Effector memory CD8-positive, alpha-beta T cell (primary cell): ENCODE measurements around the gene MYO18B.

Experiments
- ATAC-seq: fragments of 150-1000 bp; cut with Tn5 transposase; replicated peaks from 2 replicates; pipeline ENCODE4 v1.10.0; 2021; ENCODE audit warnings: mild to moderate bottlenecking, moderate library complexity
- DNase-seq, 3 experiments: peaks; one replicate each; pipeline ENCODE4 v3.0.0; 2021
- H3K27ac Mint-ChIP-seq, 2 donors: one replicate each; pipeline ENCODE4 v1.8.0; 2022; ENCODE audit warnings: mild to moderate bottlenecking in 2 of 2, mixed read lengths in 2 of 2, moderate library complexity in 2 of 2
- H3K27me3 Mint-ChIP-seq, 2 donors: one replicate each; pipeline ENCODE4 v1.8.0; 2022; ENCODE audit warnings: mixed read lengths in 2 of 2
- H3K36me3 Mint-ChIP-seq: one replicate; pipeline ENCODE4 v1.8.0; 2022; ENCODE audit warnings: mild to moderate bottlenecking, moderate library complexity, mixed read lengths; ENCODE audit not compliant: insufficient read depth
- H3K4me1 Mint-ChIP-seq, 2 donors: one replicate each; pipeline ENCODE4 v1.8.0; 2022; ENCODE audit warnings: low read depth in 2 of 2, mixed read lengths in 2 of 2
- H3K4me3 Mint-ChIP-seq, 2 donors: one replicate each; pipeline ENCODE4 v1.8.0; 2022; ENCODE audit warnings: mild to moderate bottlenecking in 2 of 2, mixed read lengths in 2 of 2, moderate library complexity in 2 of 2
- H3K9me3 Mint-ChIP-seq, 2 donors: one replicate each; pipeline ENCODE4 v1.8.0; 2022; ENCODE audit warnings: mixed read lengths in 2 of 2

Gene MYO18B

DNA sequence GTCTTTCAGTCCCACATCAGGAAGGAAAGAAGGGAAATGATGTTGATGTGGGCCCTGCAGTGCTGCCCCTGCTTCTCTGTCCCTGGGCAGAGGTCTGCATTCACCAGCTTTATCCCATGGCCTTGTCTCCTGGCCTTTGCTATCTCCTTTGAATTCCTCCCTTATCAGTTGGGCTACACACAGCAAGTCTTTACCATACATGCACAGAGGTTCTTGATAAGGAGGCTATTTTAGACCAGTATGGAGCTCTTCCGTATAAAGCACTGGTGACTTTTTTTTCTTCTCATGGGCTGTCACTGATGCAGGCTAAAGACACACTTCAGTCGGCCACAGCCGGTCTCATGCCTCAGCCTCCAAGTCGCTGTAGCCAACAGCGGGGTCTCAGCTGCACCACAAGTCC lies 20.2 kb downstream of the MYO18B start:
- Mint-ChIP-seq H3K27ac (no peak overlapping the region), H3K9me3 (peaks cover 5 to 14% of the 10 kb centered on the region in 2 donors), H3K36me3 (no peaks in the 10 kb centered on the region), H3K4me3 (no peak overlapping the region), H3K4me1 (no peaks in the 10 kb centered on the region), H3K27me3 (peaks cover 0 to 14% of the 10 kb centered on the region in 2 donors)
- no peak for ATAC-seq
- no peak for DNase-seq

- H3K27me3 Mint-ChIP-seq, result peaks cover under 1 to 18% of the 10 kb centered on the region in 2 donors
- no peaks in the 10 kb centered on the region for H3K4me1 Mint-ChIP-seq
- no peak overlapping the region for H3K4me3 Mint-ChIP-seq
- H3K27ac Mint-ChIP-seq, result no peak overlapping the region
- H3K36me3 Mint-ChIP-seq, result no peaks in the 10 kb centered on the region
- no peak for DNase-seq
- no peak for ATAC-seq
- peaks cover 5 to 14% of the 10 kb centered on the region in 2 donors for H3K9me3 Mint-ChIP-seq
These were observed 21.3 kb downstream of the MYO18B start for GRCh38 chr22:25763239-25763777.

DNA sequence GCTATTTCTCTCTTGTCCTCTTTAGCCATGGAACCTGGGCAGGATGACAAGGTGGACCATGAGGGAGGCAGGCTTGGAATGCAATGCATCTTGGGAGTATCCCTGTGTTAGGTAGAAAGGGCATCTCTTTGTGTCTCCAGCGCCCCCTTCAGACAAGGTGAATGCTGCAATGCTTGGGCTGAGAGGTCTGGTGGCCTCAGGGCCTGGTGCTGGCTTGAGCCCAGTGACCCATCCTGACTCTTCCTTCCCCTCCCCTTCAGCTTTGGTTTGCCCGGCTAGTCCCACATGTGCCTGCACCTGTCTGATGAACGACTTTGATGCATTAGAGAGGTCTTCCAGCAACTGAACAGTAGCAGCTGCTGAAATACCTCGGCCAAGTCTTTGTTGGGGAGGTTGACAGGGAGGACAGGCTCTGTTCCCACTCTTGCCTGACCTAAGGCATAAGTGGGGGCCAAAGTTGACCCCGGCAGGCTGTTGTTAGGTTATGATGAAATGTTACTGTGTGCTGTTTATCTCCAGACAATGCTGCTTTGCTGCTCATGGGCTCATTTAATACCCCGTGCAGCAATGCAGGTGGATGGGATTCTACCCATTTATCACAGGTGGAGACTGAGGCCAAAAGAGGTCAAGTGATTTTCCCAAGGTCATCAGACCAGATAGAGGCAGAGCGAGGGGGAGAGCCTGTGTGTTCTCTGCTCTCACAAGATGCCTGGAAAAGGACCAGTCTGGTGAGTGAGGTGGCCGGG lies 22.5 kb downstream of the MYO18B start:
- Mint-ChIP-seq H3K9me3 (peaks cover 5 to 14% of the 10 kb centered on the region in 2 donors), H3K4me1 (no peaks in the 10 kb centered on the region), H3K36me3 (peaks cover 4% of the 10 kb centered on the region), H3K27me3 (peaks cover 11 to 30% of the 10 kb centered on the region in 2 donors), H3K27ac (no peak overlapping the region), H3K4me3 (no peak overlapping the region)
- DNase-seq, result no peak
- no peak for ATAC-seq

GRCh38 chr22:25765016-25765367 lies 23.0 kb downstream of the MYO18B start:
- no peak for DNase-seq
- H3K36me3 Mint-ChIP-seq, result peaks cover 4% of the 10 kb centered on the region
- ATAC-seq, result no peak
- H3K27me3 Mint-ChIP-seq, result peaks cover 11 to 30% of the 10 kb centered on the region in 2 donors
- H3K4me1 Mint-ChIP-seq, result no peaks in the 10 kb centered on the region
- no peak overlapping the region for H3K27ac Mint-ChIP-seq
- peaks cover 5 to 14% of the 10 kb centered on the region in 2 donors for H3K9me3 Mint-ChIP-seq
- no peak overlapping the region for H3K4me3 Mint-ChIP-seq

DNA sequence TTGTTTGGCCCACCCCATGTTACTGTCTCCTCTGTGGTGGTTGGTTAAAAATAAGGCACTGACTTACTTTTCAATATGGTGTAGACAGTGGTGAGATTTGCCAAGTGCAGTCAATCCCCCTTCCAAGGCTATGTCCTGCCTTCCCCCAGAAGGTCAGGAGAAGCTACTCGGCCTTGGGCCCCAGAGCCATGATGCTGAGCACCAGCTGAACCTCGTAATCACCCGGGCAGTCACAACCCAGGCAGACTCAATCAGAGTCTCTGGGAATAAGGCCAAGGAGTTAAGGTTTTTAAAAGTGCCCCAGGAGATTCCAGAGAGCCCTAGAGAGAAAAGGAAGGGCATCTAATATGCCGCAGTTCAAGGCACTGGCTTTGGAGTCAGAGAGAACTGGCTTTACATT lies 23.8 kb downstream of the MYO18B start:
- H3K36me3 Mint-ChIP-seq, result peaks cover 4% of the 10 kb centered on the region
- H3K4me1 Mint-ChIP-seq, result no peaks in the 10 kb centered on the region
- no peak overlapping the region for H3K27ac Mint-ChIP-seq
- H3K9me3 Mint-ChIP-seq, result peaks cover 5 to 14% of the 10 kb centered on the region in 2 donors
- no peak for DNase-seq
- ATAC-seq, result no peak
- no peak overlapping the region for H3K4me3 Mint-ChIP-seq
- peaks cover 11 to 30% of the 10 kb centered on the region in 2 donors for H3K27me3 Mint-ChIP-seq

GRCh38 chr22:25766418-25766817 lies 24.4 kb downstream of the MYO18B start:
- Mint-ChIP-seq H3K36me3 (peaks cover 4% of the 10 kb centered on the region), H3K9me3 (peaks cover 5 to 14% of the 10 kb centered on the region in 2 donors), H3K27ac (no peak overlapping the region)

GRCh38 chr22:25770333-25770732 lies 28.3 kb downstream of the MYO18B start:
- H3K27me3 Mint-ChIP-seq, result peaks cover 16 to 45% of the 10 kb centered on the region in 2 donors
- H3K27ac Mint-ChIP-seq, result no peak overlapping the region
- H3K9me3 Mint-ChIP-seq, result peaks cover 5 to 14% of the 10 kb centered on the region in 2 donors
- no peak overlapping the region for H3K4me3 Mint-ChIP-seq
- peaks cover 4% of the 10 kb centered on the region for H3K36me3 Mint-ChIP-seq
- ATAC-seq (no peak), DNase-seq (no peak)
- H3K4me1 Mint-ChIP-seq, result peaks cover 5% of the 10 kb centered on the region in 2 donors

More at GRCh38 chr22:25766418-25766817, 24.4 kb downstream of the MYO18B start:
- no peak overlapping the region for H3K4me3 Mint-ChIP-seq
- peaks cover 11 to 30% of the 10 kb centered on the region in 2 donors for H3K27me3 Mint-ChIP-seq
- DNase-seq (no peak), ATAC-seq (no peak)
- no peaks in the 10 kb centered on the region for H3K4me1 Mint-ChIP-seq

GRCh38 chr22:25772288-25772687 lies 30.3 kb downstream of the MYO18B start:
- H3K36me3 Mint-ChIP-seq, result peaks cover 4% of the 10 kb centered on the region
- no peak overlapping the region for H3K4me3 Mint-ChIP-seq
- H3K4me1 Mint-ChIP-seq, result peaks cover 5% of the 10 kb centered on the region in 2 donors
- H3K27ac Mint-ChIP-seq, result no peak overlapping the region
- no peaks in the 10 kb centered on the region for H3K9me3 Mint-ChIP-seq
- peaks cover 16 to 52% of the 10 kb centered on the region in 2 donors for H3K27me3 Mint-ChIP-seq
- DNase-seq, result no peak
- no peak for ATAC-seq

GRCh38 chr22:25774575-25775026 lies 32.6 kb downstream of the MYO18B start:
- Mint-ChIP-seq H3K27ac (no peak overlapping the region), H3K27me3 (peaks cover 5 to 47% of the 10 kb centered on the region in 2 donors), H3K4me3 (no peak overlapping the region), H3K36me3 (no peaks in the 10 kb centered on the region), H3K9me3 (no peaks in the 10 kb centered on the region), H3K4me1 (peaks cover 5% of the 10 kb centered on the region in 2 donors)
- DNase-seq (no peak), ATAC-seq (no peak)

GRCh38 chr22:25775531-25775930 lies 33.5 kb downstream of the MYO18B start:
- Mint-ChIP-seq H3K9me3 (no peaks in the 10 kb centered on the region), H3K27ac (no peak overlapping the region), H3K4me3 (no peak overlapping the region), H3K4me1 (peaks cover 5% of the 10 kb centered on the region in 2 donors), H3K27me3 (peaks cover 5 to 52% of the 10 kb centered on the region in 2 donors), H3K36me3 (no peaks in the 10 kb centered on the region)
- no peak for DNase-seq
- no peak for ATAC-seq

GRCh38 chr22:25777411-25777810 lies 35.4 kb downstream of the MYO18B start:
- Mint-ChIP-seq H3K36me3 (no peaks in the 10 kb centered on the region), H3K9me3 (no peaks in the 10 kb centered on the region), H3K27ac (no peak overlapping the region), H3K4me3 (no peak overlapping the region), H3K27me3 (peaks cover 5 to 52% of the 10 kb centered on the region in 2 donors), H3K4me1 (peaks cover 5% of the 10 kb centered on the region in 2 donors)
- ATAC-seq (no peak), DNase-seq (no peak)

DNA sequence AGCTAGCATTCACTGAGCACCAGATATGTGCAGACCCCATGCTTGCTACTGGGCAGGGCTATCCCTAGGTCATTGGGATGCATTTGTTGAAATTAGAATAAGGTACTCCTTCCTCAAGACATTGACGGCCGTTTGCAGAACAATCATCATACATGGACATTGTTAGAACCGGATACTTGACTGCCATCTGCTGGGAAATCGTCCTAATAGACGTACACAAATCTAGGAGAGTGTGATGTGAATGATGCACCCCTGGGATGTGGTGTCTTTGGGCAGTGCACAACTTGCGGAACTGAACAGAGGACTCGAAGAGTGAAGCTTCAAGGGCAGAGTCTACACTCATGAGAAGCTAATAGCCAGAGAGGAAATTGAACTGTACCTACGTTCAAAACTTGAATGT lies 35.9 kb downstream of the MYO18B start:
- Mint-ChIP-seq H3K27me3 (peaks cover 4 to 52% of the 10 kb centered on the region in 2 donors), H3K4me3 (no peak overlapping the region), H3K27ac (no peak overlapping the region), H3K36me3 (no peaks in the 10 kb centered on the region), H3K9me3 (no peaks in the 10 kb centered on the region), H3K4me1 (peaks cover 3% of the 10 kb centered on the region in 2 donors)
- DNase-seq (no peak), ATAC-seq (no peak)

GRCh38 chr22:25779426-25779825 lies 37.4 kb downstream of the MYO18B start:
- H3K9me3 Mint-ChIP-seq, result no peaks in the 10 kb centered on the region
- no peak for ATAC-seq
- H3K36me3 Mint-ChIP-seq, result no peaks in the 10 kb centered on the region
- no peaks in the 10 kb centered on the region for H3K4me1 Mint-ChIP-seq
- no peak overlapping the region for H3K27ac Mint-ChIP-seq
- H3K27me3 Mint-ChIP-seq, result peaks cover 0 to 57% of the 10 kb centered on the region in 2 donors
- no peak overlapping the region for H3K4me3 Mint-ChIP-seq
- no peak for DNase-seq

- no peaks in the 10 kb centered on the region for H3K36me3 Mint-ChIP-seq
- ATAC-seq (no peak), DNase-seq (no peak)
- no peak overlapping the region for H3K27ac Mint-ChIP-seq
- H3K9me3 Mint-ChIP-seq, result no peaks in the 10 kb centered on the region
- H3K4me3 Mint-ChIP-seq, result no peak overlapping the region
- H3K4me1 Mint-ChIP-seq, result no peaks in the 10 kb centered on the region
- peaks cover 0 to 57% of the 10 kb centered on the region in 2 donors for H3K27me3 Mint-ChIP-seq
These were observed 37.9 kb downstream of the MYO18B start for GRCh38 chr22:25779890-25780289.
